Left lung (tissue), 10 donors: ENCODE results near the gene CPNE8. TPM values are rescaled to one million over a fixed set of nuclear protein-coding genes. Genes with fewer than 3 reads are reported as not detected.

Experiments used
- ATAC-seq: fragments of 200-7000 bp; cut with Tn5 transposase; one replicate; pipeline ENCODE4 v1.9.1; 2020; ENCODE audit warnings: moderate library complexity
- DNase-seq, 4 donors: peaks; one replicate each; pipeline ENCODE4 v3.0.0-alpha.2; 2013 to 2020
- H3K27ac ChIP-seq, 2 donors: fragments of 200-600 bp; sonication (generic) in 1 of 2; one replicate each; pipeline versions ENCODE4 v1.5.0 to v1.8.0; 2020 to 2021
- H3K27me3 ChIP-seq, 2 donors: fragments of 200-600 bp; sonication (generic) in 1 of 2; one replicate each; pipeline versions ENCODE4 v1.5.0 to v1.8.0; 2020 to 2021
- H3K36me3 ChIP-seq, 2 donors: fragments of 200-600 bp; sonication (generic) in 1 of 2; one replicate each; pipeline versions ENCODE4 v1.5.0 to v1.8.0; 2020 to 2021
- H3K4me1 ChIP-seq, 2 donors: fragments of 200-600 bp; one replicate each; pipeline ENCODE4 v1.8.0; 2021
- H3K4me3 ChIP-seq, 2 donors: fragments of 200-600 bp; sonication (generic) in 1 of 2; one replicate each; pipeline versions ENCODE4 v1.5.0 to v1.8.0; 2020 to 2021; ENCODE audit warnings: mild to moderate bottlenecking in 1 of 2
- H3K9me3 ChIP-seq, 2 donors: fragments of 200-600 bp; sonication (generic) in 1 of 2; one replicate each; pipeline versions ENCODE4 v1.5.0 to v1.8.0; 2020 to 2021
- CTCF ChIP-seq, 2 donors: fragments of 200-600 bp; sonication (generic) in 1 of 2; IDR thresholded peaks; one replicate each; pipeline versions ENCODE4 v1.5.0 to v1.8.0; 2021; ENCODE audit warnings: antibody characterized with exemption in 2 of 2
- intact Hi-C, 2 donors: fragments of 100-400 bp; cut with DNase I; formaldehyde crosslinking; loops; one replicate each; pipeline versions ENCODE4 v1.11.2 to v1.14.2; 2022
- polyA plus RNA-seq, 6 donors: library from polyadenylated mRNA; unstranded; fragments of 120-200 nt; gene quantifications; one replicate each; pipeline ENCODE4 v1.2.1, GENCODE V29; 2013; ENCODE audit not compliant: insufficient read length in 6 of 6
- total RNA-seq, 2 donors: library from RNA; stranded (reverse); fragmentation: NEBNext Ultra II Directional; extraction: Animal tissue kit (Norgen Biotek cat#: 25700); gene quantifications; one replicate each; pipeline ENCODE4 v1.2.1, GENCODE V29; 2021
- donor health status: DM: no; HTN: yes; CAD: no.
- donor health status: DM: no; HTN: no; CAD: no.

Gene CPNE8
- total and polyA plus RNA-seq, 8 donors, result 6.4 to 25.8 (median 9.3) TPM

- intact Hi-C loops, result no loop called here
- Histone ChIP-seq H3K4me3 (no peak overlapping the region), H3K36me3 (no peaks in the 10 kb centered on the region), H3K27ac (no peak overlapping the region), H3K9me3 (no peaks in the 10 kb centered on the region), H3K27me3 (no peaks in the 10 kb centered on the region), H3K4me1 (no peaks in the 10 kb centered on the region)
- ATAC-seq, result no peak
- no peak for DNase-seq
- TF ChIP-seq CTCF (IDR thresholded peaks at IDR 0.05), result no peak
Observed at GRCh38 chr12:38633511-38633910, 271.9 kb downstream of the CPNE8 start.

GRCh38 chr12:38629064-38629463, 276.3 kb downstream of the CPNE8 start:
- Histone ChIP-seq H3K4me1 (no peaks in the 10 kb centered on the region), H3K27ac (no peak overlapping the region), H3K4me3 (no peak overlapping the region), H3K9me3 (no peaks in the 10 kb centered on the region), H3K36me3 (no peaks in the 10 kb centered on the region), H3K27me3 (no peaks in the 10 kb centered on the region)
- intact Hi-C loops, result no loop called here
- ATAC-seq (no peak), DNase-seq (no peak)
- TF ChIP-seq CTCF (IDR thresholded peaks at IDR 0.05), result no peak

GRCh38 chr12:38628288-38628687, 277.1 kb downstream of the CPNE8 start:
- no peak overlapping the region for H3K4me3 ChIP-seq
- no peaks in the 10 kb centered on the region for H3K4me1 ChIP-seq
- ATAC-seq (no peak), DNase-seq (no peak)
- no peaks in the 10 kb centered on the region for H3K9me3 ChIP-seq
- H3K36me3 ChIP-seq, result no peaks in the 10 kb centered on the region
- H3K27ac ChIP-seq, result no peak overlapping the region
- intact Hi-C loops, result no loop called here
- no peak for TF ChIP-seq CTCF (IDR thresholded peaks at IDR 0.05)
- H3K27me3 ChIP-seq, result no peaks in the 10 kb centered on the region

GRCh38 chr12:38625306-38625705, 280.1 kb downstream of the CPNE8 start:
- Histone ChIP-seq H3K9me3 (no peaks in the 10 kb centered on the region), H3K4me3 (no peak overlapping the region), H3K27ac (no peak overlapping the region), H3K27me3 (no peaks in the 10 kb centered on the region), H3K4me1 (no peaks in the 10 kb centered on the region), H3K36me3 (no peaks in the 10 kb centered on the region)
- no peak for ATAC-seq
- intact Hi-C loops, result no loop called here
- no peak for TF ChIP-seq CTCF (IDR thresholded peaks at IDR 0.05)
- DNase-seq, result no peak

GRCh38 chr12:38614171-38614570, 291.2 kb downstream of the CPNE8 start:
- Histone ChIP-seq H3K4me3 (no peak overlapping the region), H3K27me3 (no peaks in the 10 kb centered on the region), H3K36me3 (no peaks in the 10 kb centered on the region), H3K27ac (no peak overlapping the region), H3K9me3 (no peaks in the 10 kb centered on the region), H3K4me1 (no peaks in the 10 kb centered on the region)
- DNase-seq (no peak), ATAC-seq (no peak)
- no peak for TF ChIP-seq CTCF (IDR thresholded peaks at IDR 0.05)
- intact Hi-C loops, result no loop called here
